Chondrocyte (in vitro differentiated cells): Measurements from ENCODE around the gene LASP1NB.

Experiments used
- DNase-seq: peaks from one replicate; pipeline ENCODE4 v3.0.0; 2021; ENCODE audit warnings: mixed read lengths, low spot score
- H3K27ac Mint-ChIP-seq: one replicate; pipeline ENCODE4 v1.8.0; 2021; ENCODE audit warnings: mild to moderate bottlenecking, moderate library complexity, mixed read lengths; ENCODE audit not compliant: unreplicated experiment
- H3K27me3 Mint-ChIP-seq: 2 replicates; pipeline ENCODE4 v1.8.0; 2021; ENCODE audit warnings: low read depth, mixed read lengths
- H3K36me3 Mint-ChIP-seq: 2 replicates; pipeline ENCODE4 v1.8.0; 2021; ENCODE audit warnings: low read depth, mixed read lengths
- H3K4me1 Mint-ChIP-seq: 2 replicates; pipeline ENCODE4 v1.8.0; 2021; ENCODE audit warnings: low read depth, mild to moderate bottlenecking, mixed read lengths
- H3K4me3 Mint-ChIP-seq: one replicate; pipeline ENCODE4 v1.8.0; 2021; ENCODE audit warnings: mild to moderate bottlenecking, moderate library complexity, mixed read lengths; ENCODE audit not compliant: unreplicated experiment
- H3K9me3 Mint-ChIP-seq: 2 replicates; pipeline ENCODE4 v1.8.0; 2021; ENCODE audit warnings: low read depth, mixed read lengths
- CTCF ChIP-seq: fragments of 200-600 bp; sonication (generic); IDR thresholded peaks from 2 replicates; pipeline ENCODE4 v1.5.0; 2021; ENCODE audit warnings: antibody characterized with exemption, mild to moderate bottlenecking, moderate library complexity

The LASP1NB gene

GRCh38 chr17:38892620-38893019 lies 32.8 kb upstream of the LASP1NB start:
- peak overlapping the region; percentile 58 for H3K27ac Mint-ChIP-seq
- no peak overlapping the region for H3K4me3 Mint-ChIP-seq
- no peak for DNase-seq
- H3K27me3 Mint-ChIP-seq, result no peaks in the 10 kb centered on the region
- peaks cover 36% of the 10 kb centered on the region for H3K36me3 Mint-ChIP-seq
- no peaks in the 10 kb centered on the region for H3K9me3 Mint-ChIP-seq
- peaks cover 69% of the 10 kb centered on the region for H3K4me1 Mint-ChIP-seq
- no peak for TF ChIP-seq CTCF

GRCh38 chr17:38893113-38893512 lies 32.3 kb upstream of the LASP1NB start:
- Mint-ChIP-seq H3K27me3 (no peaks in the 10 kb centered on the region), H3K36me3 (peaks cover 41% of the 10 kb centered on the region), H3K4me1 (peaks cover 73% of the 10 kb centered on the region), H3K9me3 (no peaks in the 10 kb centered on the region), H3K4me3 (no peak overlapping the region), H3K27ac (peak overlapping the region; percentile 58)
- no peak for TF ChIP-seq CTCF
- no peak for DNase-seq

- peaks cover 44% of the 10 kb centered on the region for H3K36me3 Mint-ChIP-seq
- peaks cover 74% of the 10 kb centered on the region for H3K4me1 Mint-ChIP-seq
- H3K27ac Mint-ChIP-seq, result peak overlapping the region; percentile 58
- H3K9me3 Mint-ChIP-seq, result no peaks in the 10 kb centered on the region
- no peak overlapping the region for H3K4me3 Mint-ChIP-seq
- TF ChIP-seq CTCF, result no peak
- DNase-seq, result no peak
- no peaks in the 10 kb centered on the region for H3K27me3 Mint-ChIP-seq
Measured at GRCh38 chr17:38893607-38894006, 31.8 kb upstream of the LASP1NB start.

- H3K36me3 Mint-ChIP-seq, result peaks cover 40% of the 10 kb centered on the region
- H3K27ac Mint-ChIP-seq, result peak overlapping the region; percentile 58
- no peak for DNase-seq
- no peak for TF ChIP-seq CTCF
- no peaks in the 10 kb centered on the region for H3K9me3 Mint-ChIP-seq
- H3K4me1 Mint-ChIP-seq, result peaks cover 78% of the 10 kb centered on the region
- no peak overlapping the region for H3K4me3 Mint-ChIP-seq
- no peaks in the 10 kb centered on the region for H3K27me3 Mint-ChIP-seq
Measured at GRCh38 chr17:38894276-38894675, 31.1 kb upstream of the LASP1NB start.

GRCh38 chr17:38896346-38896954 lies 29.0 kb upstream of the LASP1NB start:
- no peak for TF ChIP-seq CTCF
- no peak for DNase-seq
- Mint-ChIP-seq H3K36me3 (peaks cover 36% of the 10 kb centered on the region), H3K4me1 (peaks cover 86% of the 10 kb centered on the region), H3K4me3 (no peak overlapping the region), H3K27ac (peak overlapping the region; percentile 82), H3K9me3 (no peaks in the 10 kb centered on the region), H3K27me3 (no peaks in the 10 kb centered on the region)
